ENCODE results near the gene PRICKLE2.

The PRICKLE2 gene

GRCh38 chr3:64048631-64049061, 176.6 kb downstream of the PRICKLE2 start:
- no peak for TF ChIP-seq GLIS3 (CRISPR knock-in tag; IDR thresholded peaks at IDR 0.05)
- no peak for ATAC-seq

GRCh38 chr3:64047787-64048186, 177.5 kb downstream of the PRICKLE2 start:
- TF ChIP-seq GLIS3 (CRISPR knock-in tag; IDR thresholded peaks at IDR 0.05) (no peak), CSDC2 (CRISPR knock-in tag; IDR thresholded peaks at IDR 0.05) (no peak), ESRRG (CRISPR knock-in tag; IDR thresholded peaks at IDR 0.05) (no peak), OSR1 (CRISPR knock-in tag; IDR thresholded peaks at IDR 0.05) (no peak), POU6F1 (CRISPR knock-in tag; IDR thresholded peaks at IDR 0.05; ENCODE audit: borderline replicate concordance, low read depth) (no peak), ZNF70 (CRISPR knock-in tag; IDR thresholded peaks at IDR 0.05) (no peak), RARB (CRISPR knock-in tag; IDR thresholded peaks at IDR 0.05) (no peak), BACH2 (CRISPR knock-in tag; IDR thresholded peaks at IDR 0.05; ENCODE audit: borderline replicate concordance) (no peak), ZNF565 (CRISPR knock-in tag; conservative IDR thresholded peaks at IDR 0.05; ENCODE audit: low read depth) (no peak), TOX (CRISPR knock-in tag; IDR thresholded peaks at IDR 0.05; ENCODE audit: borderline replicate concordance) (no peak), SNAI2 (CRISPR knock-in tag; IDR thresholded peaks at IDR 0.05) (no peak), PATZ1 (CRISPR knock-in tag; IDR thresholded peaks at IDR 0.05; ENCODE audit: borderline replicate concordance) (no peak)
- no peak for ATAC-seq

GRCh38 chr3:64046996-64047594, 178.2 kb downstream of the PRICKLE2 start:
- ATAC-seq: no peak
- TF ChIP-seq OSR1 (CRISPR knock-in tag; IDR thresholded peaks at IDR 0.05) (no peak), ZNF565 (CRISPR knock-in tag; conservative IDR thresholded peaks at IDR 0.05; ENCODE audit: low read depth) (no peak), TCF4 (CRISPR knock-in tag; IDR thresholded peaks at IDR 0.05; ENCODE audit: borderline replicate concordance) (no peak)

GRCh38 chr3:64046592-64046991, 178.7 kb downstream of the PRICKLE2 start:
- no peak for ATAC-seq
- TF ChIP-seq PPARA (CRISPR knock-in tag; IDR thresholded peaks at IDR 0.05; ENCODE audit: borderline replicate concordance): no peak
- no peak for TF ChIP-seq ISL1 (CRISPR knock-in tag; IDR thresholded peaks at IDR 0.05)
- no peak for TF ChIP-seq ZFP30 (CRISPR knock-in tag; IDR thresholded peaks at IDR 0.05)
- no peak for TF ChIP-seq ZFP3 (CRISPR knock-in tag; IDR thresholded peaks at IDR 0.05)

GRCh38 chr3:64042952-64043351, 182.3 kb downstream of the PRICKLE2 start:
- ATAC-seq: no peak

More at GRCh38 chr3:64042952-64043351, 182.3 kb downstream of the PRICKLE2 start:
- no peak for TF ChIP-seq ZNF8 (CRISPR knock-in tag; IDR thresholded peaks at IDR 0.05)
- TF ChIP-seq SNAI2 (CRISPR knock-in tag; IDR thresholded peaks at IDR 0.05): no peak
- TF ChIP-seq ZNF70 (CRISPR knock-in tag; IDR thresholded peaks at IDR 0.05): no peak
- no peak for TF ChIP-seq CSDC2 (CRISPR knock-in tag; IDR thresholded peaks at IDR 0.05)
- no peak for TF ChIP-seq TOX (CRISPR knock-in tag; IDR thresholded peaks at IDR 0.05; ENCODE audit: borderline replicate concordance)
- no peak for TF ChIP-seq ZFP30 (CRISPR knock-in tag; IDR thresholded peaks at IDR 0.05)
- no peak for TF ChIP-seq ISL1 (CRISPR knock-in tag; IDR thresholded peaks at IDR 0.05)

Data from SK-N-SH treated with all-trans-retinoic acid at 6 μM for 48 hours (cell line).